PC-3 (cell line): Measurements from ENCODE around the gene LIME1. TPM values are rescaled to one million over a fixed set of nuclear protein-coding genes. Genes with fewer than 3 reads are reported as not detected.

Source experiments
- ATAC-seq: fragments of 200-7000 bp; cut with Tn5 transposase; 2 replicates; pipeline ENCODE4 v1.9.1; 2020; ENCODE audit warnings: mild to moderate bottlenecking, moderate library complexity
- BruUV-seq: library from RNA; stranded (reverse); fragments of 400-500 nt; replicated peaks from 2 replicates; lab custom pipeline; 2021; lab: Mats Ljungman, UMichigan
- CTCF ChIA-PET: fragments of 300-600 bp; sonication (Branson Sonifier 250); formaldehyde crosslinking; loops from one replicate; lab custom pipeline; 2022; ENCODE audit warnings: antibody characterized with exemption; lab: Charles Lee
- POLR2A ChIA-PET: fragments of 300-600 bp; sonication (Branson Sonifier 250); formaldehyde crosslinking; loops from one replicate; lab custom pipeline; 2022; ENCODE audit warnings: antibody characterized with exemption; ENCODE audit not compliant: unreplicated experiment; lab: Charles Lee
- DNase-seq: peaks from one replicate; pipeline ENCODE4 v3.0.0-alpha.2; 2015
- H2AFZ ChIP-seq: fragments of 300-600 bp; sonication (generic); 2 replicates; pipeline ENCODE4 v1.6.0; 2016; ENCODE audit warnings: antibody characterized with exemption, low read length
- H3F3A ChIP-seq: fragments of 300-600 bp; sonication (generic); one replicate; pipeline ENCODE4 v1.6.0; 2017; ENCODE audit warnings: antibody characterized with exemption, low read length, control low read depth, mild to moderate bottlenecking; ENCODE audit not compliant: unreplicated experiment
- H3K27ac ChIP-seq: fragments of 300-600 bp; sonication (generic); 2 replicates; pipeline ENCODE4 v1.5.1; 2016; ENCODE audit warnings: mild to moderate bottlenecking, low read length
- H3K27me3 ChIP-seq: fragments of 300-600 bp; sonication (generic); 2 replicates; pipeline ENCODE4 v1.6.1; 2016; ENCODE audit warnings: low read length, mixed read lengths
- H3K36me3 ChIP-seq: fragments of 300-600 bp; sonication (generic); 2 replicates; pipeline ENCODE4 v1.6.1; 2016; ENCODE audit warnings: low read depth, mixed run types, low read length, mixed read lengths
- H3K4me1 ChIP-seq: fragments of 300-600 bp; sonication (generic); 2 replicates; pipeline ENCODE4 v1.5.1; 2016; ENCODE audit warnings: low read length; ENCODE audit not compliant: insufficient read depth
- H3K4me2 ChIP-seq: fragments of 300-600 bp; sonication (generic); 2 replicates; pipeline ENCODE4 v1.6.0; 2016; ENCODE audit warnings: low read length
- H3K4me3 ChIP-seq: fragments of 300-600 bp; sonication (generic); 2 replicates; pipeline ENCODE4 v1.5.1; 2016; ENCODE audit warnings: mild to moderate bottlenecking, low read length, mixed read lengths
- H3K79me2 ChIP-seq: fragments of 300-600 bp; sonication (generic); 2 replicates; pipeline ENCODE4 v1.6.1; 2017; ENCODE audit warnings: low read length, mixed read lengths
- H3K9ac ChIP-seq: fragments of 300-600 bp; sonication (generic); 2 replicates; pipeline ENCODE4 v1.6.0; 2016; ENCODE audit warnings: mild to moderate bottlenecking, low read length
- H3K9me2 ChIP-seq: fragments of 300-600 bp; sonication (generic); replicated peaks from 2 replicates; pipeline ENCODE4 v1.6.1; 2016; ENCODE audit warnings: mixed run types, low read length, mixed read lengths
- H3K9me3 ChIP-seq: fragments of 300-600 bp; sonication (generic); 2 replicates; pipeline ENCODE4 v1.6.1; 2016; ENCODE audit warnings: low read length, mixed read lengths
- H4K20me1 ChIP-seq: fragments of 300-600 bp; sonication (generic); 2 replicates; pipeline ENCODE4 v1.6.1; 2016; ENCODE audit warnings: low read length, mixed read lengths
- CTCF ChIP-seq: fragments of 300-600 bp; sonication (generic); conservative IDR thresholded peaks from 2 replicates; pipeline ENCODE4 v1.5.1; 2017; ENCODE audit warnings: antibody characterized with exemption, low read depth, mild to moderate bottlenecking, low read length
- EZH2 ChIP-seq: fragments of 300-600 bp; sonication (generic); IDR thresholded peaks from one replicate; pipeline ENCODE4 v1.6.1; 2017; ENCODE audit warnings: antibody characterized with exemption, mild to moderate bottlenecking, low read length; ENCODE audit not compliant: unreplicated experiment
- EZH2phosphoT487 ChIP-seq: fragments of 300-600 bp; sonication (generic); IDR thresholded peaks from 2 replicates; pipeline ENCODE4 v1.6.1; 2018; ENCODE audit warnings: mild to moderate bottlenecking, antibody characterized with exemption, low read length, borderline replicate concordance
- intact Hi-C: fragments of 100-400 bp; cut with micrococcal nuclease; formaldehyde crosslinking; loops from 2 replicates; pipeline ENCODE4 v1.9.0; 2023
- total RNA-seq: library from RNA; depleted of rRNA; stranded (reverse); fragments of >200 nt; gene quantifications from 2 replicates; pipeline ENCODE4 v1.2.3, GENCODE V29; 2014

The LIME1 gene
- total RNA-seq, 1 experiment from 2014 or later = 17.3 TPM

GRCh38 chr20:63751471-63752271 is 15.2 kb downstream of the LIME1 start:
- Histone ChIP-seq H3K79me2 (no peaks in the 10 kb centered on the region), H4K20me1 (no peaks in the 10 kb centered on the region), H3F3A (no peaks in the 10 kb centered on the region), H3K4me1 (no peaks in the 10 kb centered on the region), H3K4me2 (no peak overlapping the region), H3K36me3 (no peaks in the 10 kb centered on the region), H3K27me3 (no peaks in the 10 kb centered on the region), H3K4me3 (no peak overlapping the region), H3K9ac (no peak overlapping the region), H2AFZ (no peak overlapping the region), H3K9me2 (no peaks in the 10 kb centered on the region), H3K27ac (no peak overlapping the region), H3K9me3 (no peaks in the 10 kb centered on the region)
- TF ChIP-seq EZH2 (no peak), CTCF (no peak)
- BruUV-seq = no TSS peak
- DNase-seq = no peak
- ChIA-PET POLR2A (no interaction called here), CTCF (no interaction called here)
- no peak for ATAC-seq
- intact Hi-C loops = no loop called here

- POLR2A ChIA-PET = no interaction called here
- CTCF ChIA-PET = no interaction called here
- DNase-seq (no peak), ATAC-seq (no peak)
- no peaks in the 10 kb centered on the region for H3F3A ChIP-seq
- H3K4me2 ChIP-seq = no peak overlapping the region
- intact Hi-C loops = no loop called here
- H3K4me1 ChIP-seq = no peaks in the 10 kb centered on the region
- no peaks in the 10 kb centered on the region for H3K27me3 ChIP-seq
- TF ChIP-seq EZH2 (no peak), EZH2phosphoT487 (no peak), CTCF (no peak)
- H3K9me3 ChIP-seq = no peaks in the 10 kb centered on the region
- H3K9me2 ChIP-seq = no peaks in the 10 kb centered on the region
- H3K79me2 ChIP-seq = no peaks in the 10 kb centered on the region
- no peaks in the 10 kb centered on the region for H4K20me1 ChIP-seq
- no peak overlapping the region for H3K27ac ChIP-seq
- BruUV-seq = no TSS peak
- no peak overlapping the region for H3K4me3 ChIP-seq
- H3K9ac ChIP-seq = no peak overlapping the region
- H3K36me3 ChIP-seq = no peaks in the 10 kb centered on the region
- no peak overlapping the region for H2AFZ ChIP-seq
Measured at GRCh38 chr20:63752411-63753101, 16.1 kb downstream of the LIME1 start.

- Histone ChIP-seq H3K79me2 (no peaks in the 10 kb centered on the region), H3K27ac (no peak overlapping the region), H3K9me3 (no peaks in the 10 kb centered on the region), H3K9ac (no peak overlapping the region), H3K4me3 (no peak overlapping the region), H4K20me1 (no peaks in the 10 kb centered on the region), H3K4me2 (no peak overlapping the region), H3K4me1 (no peaks in the 10 kb centered on the region), H3F3A (no peaks in the 10 kb centered on the region), H3K36me3 (no peaks in the 10 kb centered on the region), H3K9me2 (no peaks in the 10 kb centered on the region), H2AFZ (no peak overlapping the region), H3K27me3 (no peaks in the 10 kb centered on the region)
- ATAC-seq (no peak), DNase-seq (no peak)
- intact Hi-C loops = no loop called here
- ChIA-PET POLR2A (no interaction called here), CTCF (no interaction called here)
- TF ChIP-seq EZH2phosphoT487 = no peak
- no peak for TF ChIP-seq CTCF
- no peak for TF ChIP-seq EZH2
- no TSS peak for BruUV-seq
Measured at GRCh38 chr20:63753381-63753780, 16.9 kb downstream of the LIME1 start.
